GDM1 (cell line): ENCODE measurements around the gene COBL.

Experiments used
- DNase-seq: peaks from one replicate; lab custom pipeline; 2025; lab: John Stamatoyannopoulos, UW

Gene COBL

DNA sequence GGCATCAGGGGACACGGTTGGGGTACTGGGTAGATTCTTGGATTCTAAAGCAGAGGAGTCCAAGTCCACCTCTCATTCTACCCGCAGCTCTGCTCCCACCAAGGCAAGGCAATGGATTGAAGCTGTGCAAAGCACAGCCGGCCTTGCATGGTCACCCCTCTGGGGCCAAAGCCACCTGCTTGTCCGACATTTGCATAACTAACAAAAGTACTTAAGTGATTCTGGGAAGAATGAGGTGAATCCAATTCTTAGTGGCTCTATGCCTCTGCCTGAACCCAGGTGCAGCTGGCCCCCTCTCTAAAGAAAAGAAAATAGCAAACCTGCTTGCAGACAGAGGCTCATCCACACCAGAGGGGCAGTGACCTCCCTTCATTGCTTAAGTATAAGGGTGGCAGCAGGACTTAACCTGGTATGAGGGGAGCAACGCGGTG is 10.7 kb upstream of the COBL start:
- DNase-seq = no peak

DNA sequence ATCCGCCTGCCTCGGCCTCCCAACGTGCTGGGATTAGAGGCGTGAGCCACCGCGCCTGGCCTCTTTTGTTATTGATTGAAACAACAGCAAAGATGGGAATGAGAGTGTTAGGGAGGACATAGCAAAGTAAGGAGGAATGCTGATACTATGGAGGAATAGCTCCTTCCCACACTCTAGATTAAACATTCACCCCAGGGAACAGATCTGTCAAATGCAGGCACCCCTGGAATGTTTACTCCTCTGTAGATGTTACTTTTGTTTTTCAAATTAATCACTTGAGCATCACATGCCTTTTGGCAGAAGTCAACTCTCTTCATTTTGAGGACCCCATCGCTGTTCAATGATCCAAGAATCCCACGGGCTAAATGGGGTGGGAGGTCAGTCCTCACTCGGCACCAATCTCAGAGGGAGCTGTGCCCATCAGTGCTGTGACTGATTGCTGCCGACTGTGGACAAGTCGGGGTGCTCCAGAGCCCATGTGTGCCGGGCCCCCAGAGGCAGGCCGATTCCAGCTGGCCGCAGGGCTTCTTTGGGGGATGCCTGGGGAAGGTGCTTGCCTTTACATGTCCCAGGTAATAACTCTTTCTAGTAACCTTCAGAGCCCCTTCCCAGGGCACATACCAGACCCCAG is 10.2 kb upstream of the COBL start:
- no peak for DNase-seq

DNA sequence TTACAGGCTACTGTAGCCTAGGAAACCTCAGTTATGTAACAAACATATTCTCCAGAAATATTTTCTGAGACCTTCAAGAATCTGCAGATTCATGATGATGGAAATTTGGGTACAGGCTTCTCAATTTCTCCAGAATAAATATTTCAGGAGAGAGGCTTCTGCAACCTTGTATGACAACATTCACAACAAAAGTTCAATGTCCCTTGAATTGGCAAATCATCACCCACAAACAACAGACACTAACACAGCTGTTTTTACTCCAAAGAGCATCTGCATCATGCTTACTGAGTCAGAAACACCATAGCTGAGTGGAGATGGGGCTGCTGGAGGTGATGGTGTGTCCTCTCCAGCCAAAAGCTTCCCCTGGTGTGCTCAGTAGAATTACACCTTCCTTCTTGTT is 9.3 kb upstream of the COBL start:
- no peak for DNase-seq

DNA sequence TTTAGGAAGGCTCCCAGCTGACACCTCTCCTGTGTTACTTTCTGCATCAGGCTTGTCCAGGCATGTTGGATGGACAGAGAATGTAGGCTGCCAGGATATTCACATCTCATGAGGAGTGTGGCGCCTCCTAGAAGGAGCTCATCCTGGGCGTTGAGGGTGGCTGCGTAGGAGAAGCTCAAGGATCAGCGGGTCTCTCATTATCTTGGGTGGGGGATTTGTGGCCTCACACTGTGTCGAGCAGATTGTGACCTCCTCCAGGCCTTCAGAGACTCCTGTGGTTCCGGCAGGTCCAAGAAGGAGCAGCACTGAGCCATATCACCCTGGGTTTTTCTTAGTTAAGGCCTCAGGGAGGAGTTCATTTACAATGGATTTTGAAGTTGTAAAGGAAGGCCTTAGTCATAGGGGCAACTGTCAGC is 8.7 kb upstream of the COBL start:
- DNase-seq = no peak

DNA sequence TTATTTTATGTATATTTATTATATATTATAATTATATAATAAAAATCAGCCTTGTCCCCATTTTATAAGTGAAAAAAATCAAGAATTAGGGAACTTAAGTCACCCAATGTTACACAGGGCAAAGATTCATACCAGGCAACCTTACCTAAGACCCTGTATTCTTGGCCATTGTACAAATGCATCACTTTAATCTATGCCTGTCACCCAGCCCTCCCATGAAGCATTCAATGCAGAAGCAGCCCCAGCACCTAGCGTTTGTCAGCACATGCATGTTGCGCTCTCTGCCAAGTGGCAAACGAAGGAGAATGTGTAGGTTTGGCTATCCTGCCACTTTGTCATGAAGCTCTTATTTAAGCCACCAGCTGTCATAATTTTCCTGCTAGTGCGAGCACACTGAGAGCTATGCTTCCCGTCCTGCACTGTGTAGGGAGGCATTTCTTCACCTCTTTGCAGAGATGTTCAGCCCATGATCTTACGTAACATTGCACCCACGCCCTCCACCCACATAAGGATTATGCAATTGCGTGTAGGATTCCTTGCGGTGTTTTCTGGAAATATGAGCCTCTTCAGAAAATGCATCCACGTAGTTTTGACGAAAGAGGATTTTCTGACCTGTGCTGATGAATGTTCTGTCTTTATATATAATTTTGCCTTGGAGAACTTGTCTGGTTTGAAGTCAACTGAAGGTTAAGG is 7.7 kb upstream of the COBL start:
- DNase-seq = no peak

DNA sequence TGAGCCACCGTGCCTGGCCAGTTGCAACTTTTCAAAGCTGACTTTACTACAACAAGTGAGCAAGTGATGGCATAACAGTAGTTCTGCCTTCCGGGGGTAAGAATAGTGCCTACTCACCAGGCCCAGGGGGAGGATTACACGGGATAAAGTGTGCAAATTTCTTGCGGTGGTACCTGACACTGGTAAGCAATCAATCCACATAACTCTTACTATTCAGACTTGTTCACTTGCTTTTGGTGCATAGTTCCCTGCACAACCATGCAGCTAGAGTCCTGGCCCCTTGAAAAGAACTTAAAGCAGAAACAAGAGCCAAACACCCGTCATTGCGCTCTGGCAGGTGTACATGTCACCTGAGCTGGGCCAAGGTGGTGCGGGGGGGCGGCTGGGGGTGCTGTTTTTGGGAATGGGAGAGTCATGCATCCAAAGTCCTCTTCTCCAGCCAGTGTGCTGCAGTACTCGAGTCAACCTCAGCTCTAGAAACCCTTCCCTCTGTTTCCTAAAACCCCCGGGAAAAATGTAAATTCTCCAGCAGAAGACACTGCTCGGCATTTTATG is 5.4 kb upstream of the COBL start:
- DNase-seq = no peak

DNA sequence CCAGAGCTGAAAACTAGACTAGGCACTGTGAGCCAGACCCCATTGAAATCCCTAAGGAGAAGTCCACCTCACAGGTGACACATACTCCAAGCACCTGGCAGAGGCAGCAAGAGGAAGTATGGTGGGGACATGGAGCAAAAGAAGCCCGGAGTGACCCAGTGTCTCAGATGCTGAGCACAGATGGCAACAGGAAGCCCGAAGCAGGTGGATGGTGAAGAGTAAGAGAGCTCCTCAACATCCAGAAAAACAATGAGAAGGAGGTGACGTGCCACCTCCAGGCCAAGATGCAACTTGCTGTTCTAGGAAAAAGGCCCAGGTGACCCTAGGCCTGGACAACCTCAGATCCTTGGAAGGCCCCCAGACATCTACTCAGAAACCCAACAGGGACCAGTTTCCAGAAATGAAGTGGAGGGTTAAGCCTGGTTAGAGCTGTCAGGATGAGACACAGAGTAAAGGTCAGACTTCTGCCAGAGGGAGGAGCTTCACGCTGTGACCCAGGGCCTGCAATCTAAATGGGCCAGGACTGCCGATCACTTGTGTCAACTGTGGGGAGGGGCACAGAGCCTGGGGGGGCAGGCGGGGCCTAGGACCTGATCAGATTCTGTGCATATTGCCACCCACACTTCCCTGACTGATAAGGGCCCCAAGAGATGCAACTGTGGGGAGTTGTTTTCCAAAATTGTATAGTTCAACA is 2.4 kb upstream of the COBL start:
- no peak for DNase-seq

DNA sequence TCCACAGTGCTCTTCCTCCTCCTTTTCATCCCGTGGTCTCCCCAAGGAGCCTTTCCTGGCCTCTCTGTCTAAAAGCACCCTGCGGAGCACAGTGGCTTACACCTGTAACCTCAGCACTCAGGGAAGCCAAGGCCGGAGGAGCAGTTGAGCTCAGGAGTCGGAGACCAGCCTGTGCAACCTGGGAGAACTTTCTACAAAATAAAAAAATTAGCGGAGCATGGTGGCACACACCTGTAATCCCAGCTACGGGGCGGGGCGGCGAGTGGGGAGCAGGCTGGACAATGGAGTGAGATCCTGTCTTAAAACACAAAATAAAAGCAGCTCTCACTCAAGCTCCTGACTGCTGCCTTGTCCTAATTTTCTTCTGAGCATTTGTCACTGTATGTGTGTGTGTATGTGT is 1.4 kb upstream of the COBL start:
- DNase-seq = no peak

DNA sequence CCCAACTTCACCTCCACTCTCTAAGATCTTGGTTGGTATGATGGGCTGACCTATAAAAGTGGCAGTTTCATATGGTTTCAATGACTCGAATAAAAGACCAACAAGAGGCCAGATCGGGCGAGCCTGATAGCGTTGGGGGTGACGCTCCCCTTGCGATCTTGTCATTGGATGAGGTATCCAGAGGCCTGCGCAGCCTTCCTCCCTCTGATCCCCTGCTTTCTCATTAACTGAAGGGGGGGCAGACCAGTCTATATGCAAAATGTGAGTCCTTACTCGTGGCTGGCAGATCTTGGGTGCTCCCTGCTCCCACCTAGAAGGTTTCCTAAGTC is 937 bp upstream of the COBL start:
- no peak for DNase-seq

DNA sequence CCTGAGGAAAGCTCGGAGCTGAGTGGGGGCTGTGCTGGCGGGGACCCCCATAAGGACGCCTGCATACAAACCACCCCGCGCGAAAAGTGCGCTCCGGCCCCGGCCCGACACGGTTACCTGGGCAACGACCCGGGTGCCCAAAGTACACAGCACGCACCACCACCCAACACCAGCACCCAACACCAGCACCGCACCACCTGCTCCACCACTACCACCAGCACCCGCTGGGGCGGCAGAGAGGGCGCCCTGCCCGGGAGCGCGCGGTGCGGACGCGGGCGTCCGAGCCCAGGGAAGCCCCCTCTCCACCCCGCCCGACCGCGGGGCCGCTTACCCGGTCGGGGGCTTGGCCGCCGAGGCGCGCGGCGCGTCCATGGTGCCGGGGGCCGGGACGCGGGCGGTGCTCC is 345 bp downstream of the COBL start:
- DNase-seq = no peak

DNA sequence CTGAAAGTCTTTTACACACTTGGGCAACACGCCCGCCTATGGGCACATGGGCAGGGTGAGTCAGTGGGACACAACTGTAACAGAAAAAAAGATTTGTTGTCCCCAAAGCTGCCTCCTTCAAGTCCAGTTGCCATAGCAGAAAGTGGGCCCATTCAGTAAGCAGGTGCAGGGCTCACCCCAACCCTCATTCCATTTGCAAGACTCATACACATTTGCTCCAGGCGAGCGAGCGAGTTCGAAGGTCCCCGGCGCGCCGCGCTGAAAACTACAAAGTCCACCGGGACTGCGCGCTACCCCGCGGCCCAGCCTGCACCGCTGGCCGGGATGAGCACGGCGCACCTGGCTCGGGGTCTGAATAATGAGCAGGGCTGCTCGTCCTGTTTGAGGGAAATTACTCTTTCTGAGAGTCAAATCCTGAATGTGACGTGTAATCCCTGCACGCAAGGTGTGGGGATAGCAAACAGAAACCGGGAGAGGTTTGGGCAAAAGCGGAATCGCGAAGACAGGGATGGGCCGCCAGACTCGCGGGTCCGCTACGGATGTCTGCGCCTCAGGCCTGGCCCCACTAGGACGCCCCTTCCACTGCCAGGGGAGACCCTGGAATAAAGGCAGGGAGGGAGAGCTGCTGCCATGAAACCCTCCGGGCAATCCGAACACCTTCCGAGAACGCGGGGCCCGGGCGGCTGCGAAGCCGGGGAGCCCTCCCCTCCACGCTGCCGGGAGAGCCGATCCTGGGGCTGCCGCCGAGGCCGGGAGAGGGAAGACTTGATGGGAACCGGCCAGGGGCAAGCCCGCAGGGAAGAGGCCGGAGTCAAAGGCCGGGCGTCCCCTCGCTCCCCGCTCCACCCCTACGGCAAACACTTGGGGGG is 982 bp downstream of the COBL start:
- DNase-seq = no peak

DNA sequence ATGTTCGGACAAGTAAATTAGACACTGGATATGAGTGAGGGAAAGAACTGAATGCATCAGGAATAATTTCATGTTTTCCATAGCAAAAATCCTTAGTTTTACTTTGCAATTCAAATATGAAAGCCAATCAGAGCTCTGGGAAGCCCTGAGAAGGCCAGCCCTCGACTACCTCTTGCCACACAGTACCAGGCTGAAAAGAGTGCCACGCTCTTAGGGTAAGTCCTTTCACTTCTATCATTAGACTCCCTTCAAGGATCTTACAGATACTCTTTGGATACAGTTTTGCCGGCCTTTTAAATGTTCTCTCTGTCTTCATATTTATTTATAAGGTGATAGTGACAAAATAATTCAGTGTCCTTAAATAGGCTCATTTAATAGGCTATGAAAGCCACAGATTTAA is 1.9 kb downstream of the COBL start:
- DNase-seq = no peak

DNA sequence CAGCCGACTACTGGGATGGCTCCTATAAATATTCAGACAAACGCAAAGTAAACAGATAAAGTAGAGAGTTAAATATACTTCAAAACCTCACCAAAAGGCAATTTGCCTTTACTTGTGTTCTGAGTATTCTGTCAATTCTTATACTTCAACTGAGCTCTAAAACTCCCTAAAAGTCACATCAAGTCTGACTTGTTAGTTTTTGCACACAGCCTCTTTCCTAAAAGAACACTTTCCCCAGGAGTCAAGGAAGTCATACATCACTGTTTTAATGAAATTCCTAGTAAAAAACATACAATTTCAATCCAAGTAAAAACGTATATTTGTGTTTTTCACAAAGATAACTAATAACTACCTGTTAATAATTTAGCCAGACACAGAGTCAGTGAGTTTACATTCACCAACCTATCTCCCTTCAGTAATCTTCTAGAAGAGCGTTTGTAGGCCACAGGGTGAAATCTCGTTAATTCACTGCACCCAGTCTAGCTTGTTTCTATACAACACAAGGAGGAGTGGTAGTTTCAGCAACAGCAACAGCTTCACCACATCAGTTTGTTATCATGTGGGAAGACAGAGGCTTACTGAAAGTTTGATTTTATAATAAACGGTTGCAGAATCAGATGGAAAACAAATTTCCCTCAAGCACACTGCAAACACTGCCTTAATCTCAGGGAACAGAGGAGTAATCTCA is 2.7 kb downstream of the COBL start:
- no peak for DNase-seq

DNA sequence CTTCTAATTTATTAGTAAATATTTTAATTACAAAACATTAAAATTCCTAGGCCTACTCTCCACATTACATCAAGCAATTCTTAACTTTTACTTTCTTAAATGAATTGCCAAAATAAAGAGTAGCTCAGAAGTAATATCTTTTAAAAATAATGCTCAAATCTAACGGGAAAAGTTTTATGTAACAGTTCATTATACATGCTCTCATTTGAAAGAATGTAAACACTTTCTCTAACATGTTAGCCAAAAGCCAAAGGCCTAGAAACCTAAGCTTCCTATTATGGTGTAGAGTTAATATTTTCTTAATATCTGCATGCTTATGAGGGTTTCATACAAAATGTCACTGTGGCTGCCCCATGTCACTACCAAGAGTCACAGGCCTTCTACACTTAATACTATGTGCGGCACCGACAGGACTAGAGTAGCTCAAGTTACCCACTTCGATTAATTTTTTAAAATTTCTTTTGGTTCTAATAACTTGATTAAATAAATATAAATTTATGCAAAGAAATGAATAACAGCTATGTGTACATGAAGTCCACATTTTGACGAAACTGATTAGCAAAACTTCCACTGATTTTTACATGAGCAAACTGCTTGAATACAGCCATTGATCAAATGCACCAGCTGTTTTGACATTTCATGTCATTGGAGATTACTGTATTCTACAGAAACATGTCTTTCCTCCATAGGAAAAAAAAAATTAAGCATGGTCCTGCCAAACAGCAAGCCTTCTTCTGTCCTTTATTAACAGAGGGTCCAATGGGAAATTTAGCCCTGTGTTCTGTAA is 3.5 kb downstream of the COBL start:
- no peak for DNase-seq

DNA sequence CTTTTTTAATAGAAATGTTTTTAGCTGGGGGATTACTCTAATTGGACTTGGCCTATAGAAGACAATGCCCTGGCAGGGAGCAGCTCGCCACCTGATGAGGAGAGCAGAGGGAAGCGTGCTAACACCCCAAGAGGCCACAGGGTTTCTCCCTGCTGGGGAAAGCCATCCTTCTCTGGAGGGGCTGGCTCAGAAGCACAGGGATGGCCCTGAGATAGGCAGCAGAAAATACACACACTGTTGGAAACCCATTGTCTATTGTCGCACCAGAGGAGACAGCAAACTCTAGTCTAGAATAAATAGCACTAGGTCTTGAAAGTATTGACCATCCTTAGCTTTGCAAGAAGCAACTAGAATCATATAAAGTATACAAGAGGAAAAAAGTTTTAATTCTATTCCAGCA is 5.4 kb downstream of the COBL start:
- no peak for DNase-seq

DNA sequence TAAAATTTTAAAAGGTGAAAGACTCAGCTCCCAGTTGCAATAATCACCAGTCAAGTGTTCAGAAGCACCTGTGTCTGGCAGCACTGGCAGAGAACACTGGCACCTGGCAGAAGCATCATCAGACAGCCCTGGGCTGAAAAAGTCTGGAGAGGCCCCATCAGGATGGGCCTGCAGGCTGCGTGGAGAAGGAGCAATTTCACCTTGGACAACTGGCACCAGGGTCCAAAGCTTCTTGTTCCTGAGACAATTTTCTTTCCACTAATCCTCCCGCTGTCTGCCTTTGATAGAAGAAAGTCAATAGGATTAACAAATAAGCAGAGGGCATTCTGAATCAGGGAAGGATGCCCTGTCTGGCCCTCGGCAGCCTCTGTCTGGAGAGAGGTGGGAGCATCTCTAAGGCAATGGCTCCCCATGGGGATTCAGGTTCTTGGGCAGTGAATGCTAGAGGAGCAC is 6.5 kb downstream of the COBL start:
- no peak for DNase-seq

DNA sequence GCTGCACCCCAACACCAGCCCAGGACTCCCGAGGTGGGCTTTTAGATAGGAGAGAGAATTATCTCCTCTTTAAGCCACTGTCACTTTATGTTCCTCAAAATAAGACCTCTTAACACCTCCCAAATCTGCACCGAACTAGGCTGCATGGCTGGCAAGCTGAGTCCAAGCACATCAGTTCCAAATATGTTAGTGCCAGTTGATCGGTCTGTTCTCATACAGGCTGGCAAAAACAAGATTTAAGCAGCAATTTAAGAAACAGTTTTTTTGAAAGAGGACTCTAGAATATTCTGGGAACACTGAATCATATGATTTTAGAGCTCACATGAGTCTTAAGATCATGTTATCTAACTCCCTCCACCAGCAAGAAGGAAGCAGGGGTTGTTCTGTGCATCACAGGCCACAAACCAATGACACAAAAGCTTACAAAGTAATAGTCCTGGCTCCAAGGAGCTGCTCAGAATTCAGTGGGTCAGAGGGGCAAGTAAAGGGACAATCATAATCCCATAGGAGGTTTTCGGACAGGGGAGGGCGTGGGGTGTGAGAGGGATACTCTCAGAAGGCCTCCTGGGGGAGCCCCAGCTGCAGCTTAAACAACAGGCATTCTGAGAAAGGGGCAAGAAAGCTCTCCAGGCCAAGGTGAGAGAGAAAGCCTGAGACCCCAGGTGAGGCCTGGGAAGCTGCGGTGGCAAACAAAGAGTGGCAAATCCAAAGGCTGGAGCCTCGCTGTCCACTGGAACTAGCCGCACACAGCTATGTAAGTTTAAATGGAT is 7.1 kb downstream of the COBL start:
- DNase-seq = no peak

DNA sequence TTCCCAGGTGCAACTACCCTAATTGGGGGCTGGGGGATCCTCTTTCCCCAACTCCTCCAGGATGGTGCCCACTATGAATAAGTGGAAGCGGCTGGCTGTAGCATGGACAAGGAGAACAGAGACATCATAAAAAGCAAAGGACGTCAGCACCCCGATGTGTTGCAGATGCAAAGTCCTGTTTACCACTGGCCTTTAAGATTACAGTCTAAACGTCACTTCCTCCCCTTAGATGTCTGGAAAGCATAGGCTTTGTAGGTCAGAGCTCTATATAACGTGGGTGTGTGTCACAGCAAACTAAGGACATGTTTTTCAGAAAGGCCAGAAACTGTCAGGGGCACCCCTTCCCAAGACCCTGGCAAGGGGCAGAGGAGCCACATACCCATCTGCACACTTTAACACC is 7.9 kb downstream of the COBL start:
- DNase-seq = no peak

DNA sequence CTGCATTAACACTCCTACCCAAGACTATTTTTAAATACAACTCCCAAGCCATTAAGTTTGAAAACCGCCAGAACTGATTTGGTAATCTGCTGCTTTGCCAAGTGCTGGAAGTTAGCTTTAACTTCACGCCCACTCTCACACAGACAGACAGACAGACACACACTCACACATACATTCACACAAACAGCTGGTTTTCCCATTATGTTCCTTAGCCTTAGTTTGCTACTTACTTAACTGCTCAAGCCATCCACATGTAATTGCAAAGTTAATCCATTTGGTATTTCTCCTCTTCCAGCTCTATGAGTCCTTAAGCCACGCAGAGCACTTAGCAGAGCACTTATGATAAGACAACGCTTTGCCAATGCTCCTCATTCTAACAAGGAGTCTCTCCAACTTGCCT is 8.3 kb downstream of the COBL start:
- no peak for DNase-seq

DNA sequence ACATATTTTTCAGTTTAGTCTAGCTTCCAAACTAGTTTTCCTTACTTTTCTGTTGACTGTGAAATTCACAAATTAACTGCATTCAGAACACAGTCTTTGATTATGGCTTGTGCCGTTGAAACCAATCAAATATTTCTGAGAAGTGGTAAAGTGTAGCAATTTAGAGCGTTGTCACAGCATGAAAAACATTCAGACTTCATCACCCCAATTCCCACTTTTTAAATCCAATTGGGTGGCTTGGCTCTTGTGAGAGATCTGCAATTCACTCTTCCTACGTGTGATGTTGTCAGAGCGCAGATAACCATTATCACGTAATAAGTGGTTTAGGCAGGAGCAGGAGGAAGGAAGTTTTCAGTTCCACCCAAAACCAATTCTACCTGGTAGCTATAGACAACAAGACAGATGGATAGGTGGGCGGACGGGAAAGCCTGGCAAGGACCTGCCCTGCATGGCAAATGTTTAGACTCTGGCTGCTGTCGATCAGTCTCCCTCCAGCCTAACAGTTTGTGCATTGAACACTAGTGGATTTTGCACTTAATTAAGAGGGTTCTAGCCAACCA is 8.9 kb downstream of the COBL start:
- no peak for DNase-seq
